ENCODE data around the gene SERPINC1. TPM values are rescaled to one million over a fixed set of nuclear protein-coding genes. Genes with fewer than 3 reads are reported as not detected.
"Not testable (repeated sequence)": the region's sequence is repeated elsewhere in the genome, so short reads cannot be mapped to it uniquely, and the experiment has no call there.

SERPINC1 gene
- 0.51 TPM for total RNA-seq
- long read RNA-seq, partial matches to known transcripts: 0 of 1 reads
- long read RNA-seq, other reads (novel, unspliced or antisense): 1 of 1 reads

- ATAC-seq (ENCODE audit: poor library complexity): no peak
- intact Hi-C loops (cut with DNase I): no loop called here
Measured at GRCh38 chr1:173917149-173917548, at the start of gene SERPINC1. Gene SERPINC1 (minus strand): TSS chr1:173917327. CDS start chr1:173917259, 68 bp downstream.

GRCh38 chr1:173965896-173966295 is 48.8 kb upstream of the SERPINC1 start:
- intact Hi-C loops (cut with DNase I): loop anchor here (10.0 kb wide), 1 partner anchor 101 kb away; the partner anchor contains the start of genes GAS5 and ZBTB37
- DNase-seq; ATAC-seq (ENCODE audit: poor library complexity): not testable (repeated sequence)

More at GRCh38 chr1:173917149-173917548, at the start of gene SERPINC1:
- no peak for DNase-seq

GRCh38 chr1:173963477-173963876 is 46.4 kb upstream of the SERPINC1 start:
- intact Hi-C loops (cut with DNase I): loop anchor here (10.0 kb wide), 1 partner anchor 99 kb away; the partner anchor contains the start of genes GAS5 and ZBTB37
- ATAC-seq (ENCODE audit: poor library complexity) (no peak), DNase-seq (no peak)

- no peak for ATAC-seq (ENCODE audit: poor library complexity)
- intact Hi-C loops (cut with DNase I): loop anchor here (10.0 kb wide), 1 partner anchor 96 kb away; the partner anchor contains the start of genes GAS5 and ZBTB37
- no peak for DNase-seq
Measured at GRCh38 chr1:173960625-173961024, 43.5 kb upstream of the SERPINC1 start.

- DNase-seq (no peak), ATAC-seq (ENCODE audit: poor library complexity) (no peak)
- intact Hi-C loops (cut with DNase I): loop anchor here (10.0 kb wide), 1 partner anchor 121 kb away; no protein-coding TSS in a partner anchor
Measured at GRCh38 chr1:173954179-173954578, 37.1 kb upstream of the SERPINC1 start.

GRCh38 chr1:173948594-173948993 is 31.5 kb upstream of the SERPINC1 start:
- ATAC-seq (ENCODE audit: poor library complexity) (no peak), DNase-seq (no peak)
- intact Hi-C loops (cut with DNase I): loop anchor here (5.0 kb wide), 1 partner anchor 34 kb away; no protein-coding TSS in a partner anchor

GRCh38 chr1:173946380-173946921 is 29.3 kb upstream of the SERPINC1 start:
- ATAC-seq (ENCODE audit: poor library complexity): no peak
- DNase-seq: no peak
- intact Hi-C loops (cut with DNase I): loop anchor here (5.0 kb wide), 1 partner anchor 36 kb away; no protein-coding TSS in a partner anchor

- intact Hi-C loops (cut with DNase I): no loop called here
- no peak for ATAC-seq (ENCODE audit: poor library complexity)
- no peak for DNase-seq
Measured at GRCh38 chr1:173937062-173937461, 19.9 kb upstream of the SERPINC1 start.

GRCh38 chr1:173934440-173934839 is 17.3 kb upstream of the SERPINC1 start:
- no peak for ATAC-seq (ENCODE audit: poor library complexity)
- no peak for DNase-seq
- intact Hi-C loops (cut with DNase I): no loop called here

GRCh38 chr1:173930541-173930940 is 13.4 kb upstream of the SERPINC1 start:
- ATAC-seq (ENCODE audit: poor library complexity); intact Hi-C loops (cut with DNase I); DNase-seq: not testable (repeated sequence)

- DNase-seq (no peak), ATAC-seq (ENCODE audit: poor library complexity) (no peak)
- intact Hi-C loops (cut with DNase I): no loop called here
Measured at GRCh38 chr1:173925306-173926242, 8.4 kb upstream of the SERPINC1 start.

GRCh38 chr1:173920861-173921260 is 3.7 kb upstream of the SERPINC1 start:
- DNase-seq: no peak
- intact Hi-C loops (cut with DNase I): no loop called here
- no peak for ATAC-seq (ENCODE audit: poor library complexity)

GRCh38 chr1:173917635-173918493 is 737 bp upstream of the SERPINC1 start:
- DNase-seq: no peak
- intact Hi-C loops (cut with DNase I): no loop called here
- no peak for ATAC-seq (ENCODE audit: poor library complexity)

- ATAC-seq (ENCODE audit: poor library complexity) (no peak), DNase-seq (no peak)
- intact Hi-C loops (cut with DNase I): no loop called here
Measured at GRCh38 chr1:173916667-173917066, 460 bp downstream of the SERPINC1 start.

- ATAC-seq (ENCODE audit: poor library complexity) (no peak), DNase-seq (no peak)
- intact Hi-C loops (cut with DNase I): no loop called here
Measured at GRCh38 chr1:173915596-173915995, 1.5 kb downstream of the SERPINC1 start.

- intact Hi-C loops (cut with DNase I): no loop called here
- ATAC-seq (ENCODE audit: poor library complexity) (no peak), DNase-seq (no peak)
Measured at GRCh38 chr1:173914366-173914871, 2.7 kb downstream of the SERPINC1 start.

- ATAC-seq (ENCODE audit: poor library complexity): no peak
- DNase-seq: no peak
- intact Hi-C loops (cut with DNase I): no loop called here
Measured at GRCh38 chr1:173913111-173913510, 4.0 kb downstream of the SERPINC1 start.

GRCh38 chr1:173903827-173904531 is 13.1 kb downstream of the SERPINC1 start:
- no peak for DNase-seq

More at GRCh38 chr1:173903827-173904531, 13.1 kb downstream of the SERPINC1 start:
- ATAC-seq (ENCODE audit: poor library complexity): no peak
- intact Hi-C loops (cut with DNase I): no loop called here
